ENCODE measurements around the gene CCDC148.

Gene CCDC148

GRCh38 chr2:158488442-158489216 is 32.1 kb upstream of the CCDC148 start:
- no peaks in the 10 kb centered on the region for H3K36me3 ChIP-seq (ENCODE audit: insufficient read depth, low read length)
- TF ChIP-seq, protein P1, sequence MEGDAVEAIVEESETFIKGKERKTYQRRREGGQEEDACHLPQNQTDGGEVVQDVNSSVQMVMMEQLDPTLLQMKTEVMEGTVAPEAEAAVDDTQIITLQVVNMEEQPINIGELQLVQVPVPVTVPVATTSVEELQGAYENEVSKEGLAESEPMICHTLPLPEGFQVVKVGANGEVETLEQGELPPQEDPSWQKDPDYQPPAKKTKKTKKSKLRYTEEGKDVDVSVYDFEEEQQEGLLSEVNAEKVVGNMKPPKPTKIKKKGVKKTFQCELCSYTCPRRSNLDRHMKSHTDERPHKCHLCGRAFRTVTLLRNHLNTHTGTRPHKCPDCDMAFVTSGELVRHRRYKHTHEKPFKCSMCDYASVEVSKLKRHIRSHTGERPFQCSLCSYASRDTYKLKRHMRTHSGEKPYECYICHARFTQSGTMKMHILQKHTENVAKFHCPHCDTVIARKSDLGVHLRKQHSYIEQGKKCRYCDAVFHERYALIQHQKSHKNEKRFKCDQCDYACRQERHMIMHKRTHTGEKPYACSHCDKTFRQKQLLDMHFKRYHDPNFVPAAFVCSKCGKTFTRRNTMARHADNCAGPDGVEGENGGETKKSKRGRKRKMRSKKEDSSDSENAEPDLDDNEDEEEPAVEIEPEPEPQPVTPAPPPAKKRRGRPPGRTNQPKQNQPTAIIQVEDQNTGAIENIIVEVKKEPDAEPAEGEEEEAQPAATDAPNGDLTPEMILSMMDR (IDR thresholded peaks at IDR 0.05; ENCODE audit: low read length): no peak
- TF ChIP-seq EZH2 (IDR thresholded peaks at IDR 0.05; ENCODE audit: borderline replicate concordance, low read length): no peak
- no peaks in the 10 kb centered on the region for H3F3A ChIP-seq (ENCODE audit: insufficient read depth, low read length)
- no peak overlapping the region for H3K4me2 ChIP-seq (ENCODE audit: low read length)
- H3K9me3 ChIP-seq (ENCODE audit: low read length): no peaks in the 10 kb centered on the region
- H2AFZ ChIP-seq (ENCODE audit: low read length): no peak overlapping the region
- H3K27me3 ChIP-seq (ENCODE audit: insufficient read depth, low read length): no peaks in the 10 kb centered on the region
- H4K20me1 ChIP-seq (ENCODE audit: insufficient read depth, low read length): no peaks in the 10 kb centered on the region
- no peaks in the 10 kb centered on the region for H3K79me2 ChIP-seq (ENCODE audit: insufficient read depth, low read length)
- H3K4me1 ChIP-seq (ENCODE audit: insufficient read depth, low read length, severe bottlenecking): no peaks in the 10 kb centered on the region
- no peak overlapping the region for H3K9ac ChIP-seq (ENCODE audit: low read length)
- H3K27ac ChIP-seq (ENCODE audit: low read depth, low read length, poor library complexity, severe bottlenecking): no peak overlapping the region
- H3K9me2 ChIP-seq (ENCODE audit: low read depth, low read length): no peaks in the 10 kb centered on the region
- H3K4me3 ChIP-seq (ENCODE audit: low read depth, low read length, poor library complexity, severe bottlenecking): no peak overlapping the region

GRCh38 chr2:158487419-158487818 is 30.9 kb upstream of the CCDC148 start:
- no peak overlapping the region for H2AFZ ChIP-seq (ENCODE audit: low read length)
- H4K20me1 ChIP-seq (ENCODE audit: insufficient read depth, low read length): no peaks in the 10 kb centered on the region
- no peaks in the 10 kb centered on the region for H3K4me1 ChIP-seq (ENCODE audit: insufficient read depth, low read length, severe bottlenecking)
- H3K27me3 ChIP-seq (ENCODE audit: insufficient read depth, low read length): no peaks in the 10 kb centered on the region
- no peak overlapping the region for H3K4me3 ChIP-seq (ENCODE audit: low read depth, low read length, poor library complexity, severe bottlenecking)
- TF ChIP-seq, protein P1 (IDR thresholded peaks at IDR 0.05; ENCODE audit: low read length): no peak
- H3K9ac ChIP-seq (ENCODE audit: low read length): no peak overlapping the region
- no peaks in the 10 kb centered on the region for H3K9me3 ChIP-seq (ENCODE audit: low read length)
- no peaks in the 10 kb centered on the region for H3K79me2 ChIP-seq (ENCODE audit: insufficient read depth, low read length)
- H3K36me3 ChIP-seq (ENCODE audit: insufficient read depth, low read length): no peaks in the 10 kb centered on the region
- H3F3A ChIP-seq (ENCODE audit: insufficient read depth, low read length): no peaks in the 10 kb centered on the region
- H3K27ac ChIP-seq (ENCODE audit: low read depth, low read length, poor library complexity, severe bottlenecking): no peak overlapping the region
- H3K4me2 ChIP-seq (ENCODE audit: low read length): no peak overlapping the region
- H3K9me2 ChIP-seq (ENCODE audit: low read depth, low read length): no peaks in the 10 kb centered on the region

DNA sequence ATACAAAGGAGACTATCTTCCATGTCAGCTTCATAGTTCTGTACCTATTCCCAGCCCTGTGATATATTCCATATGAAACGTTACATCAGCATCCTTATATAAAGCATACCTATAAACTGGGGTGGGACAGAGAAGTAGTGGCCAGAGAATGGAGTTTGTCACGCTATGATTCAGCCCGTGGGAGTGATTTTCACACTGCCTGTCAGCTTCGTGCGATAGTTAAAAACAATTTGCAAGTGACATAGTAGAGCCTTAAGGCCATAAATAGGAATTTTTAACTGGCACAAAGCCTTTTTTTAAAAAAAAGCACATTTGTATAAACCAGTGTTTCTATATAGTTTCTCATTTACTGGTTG is 30.4 kb upstream of the CCDC148 start:
- no peaks in the 10 kb centered on the region for H3K4me1 ChIP-seq (ENCODE audit: insufficient read depth, low read length, severe bottlenecking)
- H3K27me3 ChIP-seq (ENCODE audit: insufficient read depth, low read length): no peaks in the 10 kb centered on the region
- no peaks in the 10 kb centered on the region for H3K9me3 ChIP-seq (ENCODE audit: low read length)
- no peaks in the 10 kb centered on the region for H4K20me1 ChIP-seq (ENCODE audit: insufficient read depth, low read length)
- H3K9ac ChIP-seq (ENCODE audit: low read length): no peak overlapping the region
- H3K9me2 ChIP-seq (ENCODE audit: low read depth, low read length): no peaks in the 10 kb centered on the region
- H3F3A ChIP-seq (ENCODE audit: insufficient read depth, low read length): no peaks in the 10 kb centered on the region
- no peak overlapping the region for H2AFZ ChIP-seq (ENCODE audit: low read length)
- no peak overlapping the region for H3K4me2 ChIP-seq (ENCODE audit: low read length)
- TF ChIP-seq, protein P1 (IDR thresholded peaks at IDR 0.05; ENCODE audit: low read length): no peak
- TF ChIP-seq EZH2 (IDR thresholded peaks at IDR 0.05; ENCODE audit: borderline replicate concordance, low read length): no peak
- H3K36me3 ChIP-seq (ENCODE audit: insufficient read depth, low read length): no peaks in the 10 kb centered on the region
- H3K27ac ChIP-seq (ENCODE audit: low read depth, low read length, poor library complexity, severe bottlenecking): no peak overlapping the region
- no peaks in the 10 kb centered on the region for H3K79me2 ChIP-seq (ENCODE audit: insufficient read depth, low read length)
- H3K4me3 ChIP-seq (ENCODE audit: low read depth, low read length, poor library complexity, severe bottlenecking): no peak overlapping the region
